CD4-positive, alpha-beta T cell (primary cell): ENCODE results near the gene SPTBN1. TPM values are rescaled to one million over a fixed set of nuclear protein-coding genes. Genes with fewer than 3 reads are reported as not detected.

Experiments
- ATAC-seq: fragments of 200-7000 bp; cut with Tn5 transposase; one replicate; pipeline ENCODE4 v1.10.0; 2022; ENCODE audit warnings: mild to moderate bottlenecking; ENCODE audit not compliant: poor library complexity
- CTCF ChIA-PET: fragments of 350-600 bp; sonication (Branson Sonifier 250); formaldehyde crosslinking; loops from one replicate; lab custom pipeline; 2021; ENCODE audit warnings: antibody characterized with exemption, inconsistent platforms; lab: Charles Lee
- POLR2A ChIA-PET: fragments of 350-600 bp; sonication (Branson Sonifier 250); formaldehyde crosslinking; loops from one replicate; lab custom pipeline; 2021; ENCODE audit warnings: antibody characterized with exemption, inconsistent platforms; lab: Charles Lee
- DNase-seq, 14 experiments: peaks; one replicate each; pipeline ENCODE4 v3.0.0-alpha.2; 2013 to 2020; ENCODE audit warnings: mixed read lengths in 2 of 14
- H3K27ac ChIP-seq, 2 donors: one replicate each; pipeline versions ENCODE4 v1.5.1 to v1.7.0; 2013; ENCODE audit warnings: low read length in 2 of 2, low read depth in 1 of 2, mild to moderate bottlenecking in 1 of 2
- H3K27me3 ChIP-seq, 2 experiments: 1 replicate in 1 of 2; 2 replicates in 1 of 2; pipeline versions ENCODE4 v1.6.1 to v1.7.0; 2013; ENCODE audit warnings: low read length in 2 of 2, control low read depth in 1 of 2, mild to moderate bottlenecking in 1 of 2, moderate library complexity in 1 of 2; ENCODE audit not compliant: insufficient read depth in 2 of 2, control insufficient read depth in 1 of 2
- H3K36me3 ChIP-seq: one replicate; pipeline ENCODE4 v1.6.1; 2013; ENCODE audit warnings: low read length, control low read depth; ENCODE audit not compliant: insufficient read depth
- H3K4me1 ChIP-seq: one replicate; pipeline ENCODE4 v1.6.1; 2013; ENCODE audit warnings: low read length, control low read depth; ENCODE audit not compliant: insufficient read depth
- H3K4me3 ChIP-seq: one replicate; pipeline ENCODE4 v1.5.1; 2013; ENCODE audit warnings: mild to moderate bottlenecking, low read length, moderate library complexity
- H3K9me3 ChIP-seq, 2 experiments: 1 replicate in 1 of 2; 2 replicates in 1 of 2; pipeline versions ENCODE4 v1.6.1 to v1.7.0; 2013; ENCODE audit warnings: low read length in 2 of 2, mild to moderate bottlenecking in 2 of 2, control low read depth in 1 of 2, moderate library complexity in 1 of 2; ENCODE audit not compliant: control insufficient read depth in 1 of 2, insufficient read depth in 1 of 2
- H3K27ac Mint-ChIP-seq: one replicate; pipeline ENCODE4 v1.8.0; 2020; ENCODE audit warnings: mixed read lengths
- H3K27me3 Mint-ChIP-seq: one replicate; pipeline ENCODE4 v1.8.0; 2021; ENCODE audit warnings: mixed read lengths
- H3K36me3 Mint-ChIP-seq: one replicate; pipeline ENCODE4 v1.8.0; 2021; ENCODE audit warnings: low read depth, mixed read lengths
- H3K4me1 Mint-ChIP-seq: one replicate; pipeline ENCODE4 v1.8.0; 2021; ENCODE audit warnings: low read depth, mixed read lengths
- H3K4me3 Mint-ChIP-seq: one replicate; pipeline ENCODE4 v1.8.0; 2020; ENCODE audit warnings: mild to moderate bottlenecking, mixed read lengths
- H3K9me3 Mint-ChIP-seq: one replicate; pipeline ENCODE4 v1.8.0; 2020; ENCODE audit warnings: mixed read lengths
- CTCF ChIP-seq: fragments of 200-600 bp; IDR thresholded peaks from one replicate; pipeline ENCODE4 v1.8.0; 2022; ENCODE audit warnings: antibody characterized with exemption, mild to moderate bottlenecking
- intact Hi-C, 2 experiments: fragments of 100-400 bp; cut with DNase I in 1 of 2; cut with micrococcal nuclease in 1 of 2; formaldehyde crosslinking; loops; one replicate each; pipeline versions ENCODE4 v1.15.1 to v1.9.0; 2023 to 2025; cut with DNase I, micrococcal nuclease
- total RNA-seq, 174 experiments: library from RNA in 2 of 174; stranded (reverse) in 2 of 174; gene quantifications; one replicate each; pipeline ENCODE4 v1.2.3 and lab custom pipeline; 2021 to 2026

SPTBN1 gene
- total RNA-seq, 2 experiments from 2014 or later: 156 to 166 TPM

DNA sequence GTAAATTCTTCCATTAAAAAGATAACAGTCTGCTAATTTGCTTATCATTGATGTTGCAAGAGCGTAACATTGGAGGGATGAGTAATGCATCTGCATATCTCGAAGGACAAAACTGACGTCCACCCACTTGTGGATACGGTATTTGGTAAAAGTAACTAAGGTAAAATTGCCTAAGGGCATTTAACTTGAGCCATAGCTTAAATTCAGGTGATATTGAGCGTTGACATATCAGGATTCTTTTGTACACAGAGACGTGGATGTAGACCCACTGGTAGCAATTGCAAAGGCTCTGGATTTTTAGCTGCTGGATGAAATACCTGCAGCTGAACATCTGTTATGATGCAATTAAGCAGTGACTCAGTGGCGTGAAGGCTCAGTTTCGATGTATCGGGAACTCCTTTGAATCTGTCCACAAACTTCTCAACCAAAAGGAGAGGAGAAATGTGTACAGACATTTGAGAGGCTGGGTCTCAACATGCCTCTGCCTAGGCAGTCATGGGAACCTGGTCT is 119.3 kb downstream of the SPTBN1 start:
- Histone ChIP-seq H3K27ac (peak overlapping the region; percentile 89 to 98), H3K36me3 (no peaks in the 10 kb centered on the region), H3K9me3 (no peaks in the 10 kb centered on the region), H3K27me3 (no peaks in the 10 kb centered on the region), H3K4me1 (peaks cover 97% of the 10 kb centered on the region), H3K4me3 (no peak overlapping the region)
- Mint-ChIP-seq H3K27me3 (no peaks in the 10 kb centered on the region), H3K36me3 (peaks cover 17% of the 10 kb centered on the region), H3K4me3 (peak overlapping the region; percentile 86), H3K9me3 (no peaks in the 10 kb centered on the region), H3K4me1 (peaks cover 100% of the 10 kb centered on the region), H3K27ac (peak overlapping the region; percentile 96)
- POLR2A ChIA-PET: interaction anchor here (1.3 to 8.0 kb wide), 11 partner anchors 10 to 944 kb away, joined by 3 to 158 read pairs (median 9); partner anchors contain the start of gene CFAP36
- no peak for TF ChIP-seq CTCF
- ATAC-seq: no peak
- DNase-seq: peak in 1 of 14 experiments; percentile 35
- intact Hi-C loops: loop anchor here (1.0 to 10.0 kb wide), 3 partner anchors 11 to 1039 kb away; partner anchors contain the start of gene PPP4R3B (in 1 of the 2)
- CTCF ChIA-PET: interaction anchor here (1.0 to 2.4 kb wide), 3 partner anchors 17 to 53 kb away, joined by 3 to 20 read pairs (median 9); no protein-coding TSS in a partner anchor

GRCh38 chr2:54577035-54577434 is 120.9 kb downstream of the SPTBN1 start:
- TF ChIP-seq CTCF: no peak
- ChIA-PET POLR2A (interaction anchor here (0.9 to 8.0 kb wide), 4 partner anchors 9 to 30 kb away, joined by 3 to 158 read pairs (median 12); no protein-coding TSS in a partner anchor), CTCF (interaction anchor here (0.7 to 1.6 kb wide), 2 partner anchors 19 to 22 kb away, joined by 3 to 6 read pairs; no protein-coding TSS in a partner anchor)
- Histone ChIP-seq H3K27ac (peak overlapping the region; percentile 89 to 98), H3K27me3 (no peaks in the 10 kb centered on the region), H3K4me3 (no peak overlapping the region), H3K36me3 (no peaks in the 10 kb centered on the region), H3K4me1 (peaks cover 97% of the 10 kb centered on the region), H3K9me3 (no peaks in the 10 kb centered on the region)
- ATAC-seq: no peak
- intact Hi-C loops: loop anchor here in 1 of 2 experiments (10.0 kb wide), 1 partner anchor 1038 kb away; the partner anchor contains the start of gene PPP4R3B
- Mint-ChIP-seq H3K27ac (peak overlapping the region; percentile 96), H3K9me3 (no peaks in the 10 kb centered on the region), H3K36me3 (peaks cover 17% of the 10 kb centered on the region), H3K4me1 (peaks cover 98% of the 10 kb centered on the region), H3K4me3 (peak overlapping the region; percentile 47), H3K27me3 (no peaks in the 10 kb centered on the region)
- DNase-seq: no peak

- H3K9me3 Mint-ChIP-seq: no peaks in the 10 kb centered on the region
- intact Hi-C loops: loop anchor here in 1 of 2 experiments (10.0 kb wide), 1 partner anchor 1037 kb away; the partner anchor contains the start of gene PPP4R3B
- H3K9me3 ChIP-seq: no peaks in the 10 kb centered on the region
- H3K27me3 ChIP-seq: no peaks in the 10 kb centered on the region
- TF ChIP-seq CTCF: no peak
- CTCF ChIA-PET: interaction anchor here (4.6 kb wide), 1 partner anchor 20 kb away, joined by 25 read pairs; no protein-coding TSS in a partner anchor
- peak overlapping the region; percentile 96 for H3K27ac Mint-ChIP-seq
- H3K27me3 Mint-ChIP-seq: no peaks in the 10 kb centered on the region
- H3K4me3 Mint-ChIP-seq: peak overlapping the region; percentile 65
- no peaks in the 10 kb centered on the region for H3K36me3 ChIP-seq
- H3K4me3 ChIP-seq: no peak overlapping the region
- peaks cover 98% of the 10 kb centered on the region for H3K4me1 Mint-ChIP-seq
- POLR2A ChIA-PET: interaction anchor here (1.5 to 4.5 kb wide), 2 partner anchors 12 to 18 kb away, joined by 5 to 51 read pairs; no protein-coding TSS in a partner anchor
- H3K27ac ChIP-seq: peak overlapping the region; percentile 75 to 89
- H3K36me3 Mint-ChIP-seq: peaks cover 17% of the 10 kb centered on the region
- H3K4me1 ChIP-seq: peaks cover 97% of the 10 kb centered on the region
- ATAC-seq (no peak), DNase-seq (no peak)
Measured at GRCh38 chr2:54577944-54578647, 122.0 kb downstream of the SPTBN1 start.
